ENCODE results near the gene NKAIN2. TPM values are rescaled to one million over a fixed set of nuclear protein-coding genes. Genes with fewer than 3 reads are reported as not detected.
"Not testable (repeated sequence)": the region's sequence is repeated elsewhere in the genome, so short reads cannot be mapped to it uniquely, and the experiment has no call there.

NKAIN2 gene
- total RNA-seq, 1 experiment from 2014 or later: 0.06 TPM

GRCh38 chr6:124430740-124431318, 627.2 kb downstream of the NKAIN2 start:
- peak; percentile 10 for DNase-seq (ENCODE audit: low read depth)

GRCh38 chr6:124432620-124433019, 629.0 kb downstream of the NKAIN2 start:
- DNase-seq (ENCODE audit: low read depth): no peak

- no peak for DNase-seq (ENCODE audit: low read depth)
Measured at GRCh38 chr6:124433387-124434160, 629.9 kb downstream of the NKAIN2 start.

- DNase-seq (ENCODE audit: low read depth): peak; percentile 41
Measured at GRCh38 chr6:124434421-124434820, 630.8 kb downstream of the NKAIN2 start.

GRCh38 chr6:124436803-124437202, 633.1 kb downstream of the NKAIN2 start:
- no peak for DNase-seq (ENCODE audit: low read depth)

- DNase-seq (ENCODE audit: low read depth): no peak
Measured at GRCh38 chr6:124438546-124439065, 634.9 kb downstream of the NKAIN2 start.

- no peak for DNase-seq (ENCODE audit: low read depth)
Measured at GRCh38 chr6:124441450-124441849, 637.8 kb downstream of the NKAIN2 start.

- no peak for DNase-seq (ENCODE audit: low read depth)
Measured at GRCh38 chr6:124443541-124443940, 639.9 kb downstream of the NKAIN2 start.

- no peak for DNase-seq (ENCODE audit: low read depth)
Measured at GRCh38 chr6:124445581-124445980, 641.9 kb downstream of the NKAIN2 start.

- DNase-seq (ENCODE audit: low read depth): no peak
Measured at GRCh38 chr6:124446961-124447360, 643.3 kb downstream of the NKAIN2 start.

- DNase-seq (ENCODE audit: low read depth): no peak
Measured at GRCh38 chr6:124459268-124459667, 655.6 kb downstream of the NKAIN2 start.

GRCh38 chr6:124462750-124463149, 659.1 kb downstream of the NKAIN2 start:
- no peak for DNase-seq (ENCODE audit: low read depth)

GRCh38 chr6:124463271-124463670, 659.6 kb downstream of the NKAIN2 start:
- DNase-seq (ENCODE audit: low read depth): no peak

- DNase-seq (ENCODE audit: low read depth): not testable (repeated sequence)
Measured at GRCh38 chr6:124464600-124464999, 660.9 kb downstream of the NKAIN2 start.

- peak; percentile 7 for DNase-seq (ENCODE audit: low read depth)
Measured at GRCh38 chr6:124466949-124467348, 663.3 kb downstream of the NKAIN2 start.

GRCh38 chr6:124467366-124467765, 663.7 kb downstream of the NKAIN2 start:
- DNase-seq (ENCODE audit: low read depth): no peak

GRCh38 chr6:124470803-124471202, 667.1 kb downstream of the NKAIN2 start:
- DNase-seq (ENCODE audit: low read depth): peak; percentile 54

- DNase-seq (ENCODE audit: low read depth): no peak
Measured at GRCh38 chr6:124475176-124475575, 671.5 kb downstream of the NKAIN2 start.

GRCh38 chr6:124478906-124479305, 675.2 kb downstream of the NKAIN2 start:
- no peak for DNase-seq (ENCODE audit: low read depth)

- peak; percentile 41 for DNase-seq (ENCODE audit: low read depth)
Measured at GRCh38 chr6:124479991-124480430, 676.3 kb downstream of the NKAIN2 start.

- no peak for DNase-seq (ENCODE audit: low read depth)
Measured at GRCh38 chr6:124482071-124482491, 678.4 kb downstream of the NKAIN2 start.

GRCh38 chr6:124487623-124488431, 684.2 kb downstream of the NKAIN2 start:
- peak; percentile 80 for DNase-seq (ENCODE audit: low read depth)

Data from LHCN-M2 (cell line).